CD4-positive, alpha-beta T cell treated with Interleukin-17A for 4 hours (primary cell): ENCODE measurements around the gene DCBLD1.

Experiments used
- DNase-seq: peaks from one replicate; pipeline ENCODE4 v3.0.0-alpha.2; 2020; ENCODE audit warnings: mixed read lengths

The DCBLD1 gene

GRCh38 chr6:117531809-117532725, 49.6 kb downstream of the DCBLD1 start:
- no peak for DNase-seq

DNA sequence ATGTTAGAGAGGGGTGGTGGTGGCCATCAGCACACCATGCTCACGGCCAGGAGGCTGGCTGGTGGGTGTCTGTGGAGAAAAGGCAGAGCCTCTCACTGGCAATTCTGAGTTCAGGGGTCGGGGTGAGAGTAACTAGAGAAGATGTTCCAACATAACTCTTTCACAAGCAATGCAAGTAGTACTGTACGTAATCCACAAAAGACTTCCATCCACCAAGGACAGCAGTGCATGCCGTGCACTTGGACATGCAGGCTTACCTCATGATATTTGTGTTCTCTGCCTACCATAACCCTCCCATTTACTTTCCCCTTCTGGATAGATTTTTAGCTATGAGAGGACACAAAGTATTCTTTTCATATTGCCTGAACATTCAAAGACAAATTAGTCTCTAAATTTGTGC, 51.3 kb downstream of the DCBLD1 start:
- DNase-seq, result no peak

GRCh38 chr6:117534974-117535373, 52.5 kb downstream of the DCBLD1 start:
- no peak for DNase-seq

GRCh38 chr6:117536317-117536716, 53.8 kb downstream of the DCBLD1 start:
- no peak for DNase-seq

- DNase-seq, result no peak
Observed at GRCh38 chr6:117538615-117539014, 56.1 kb downstream of the DCBLD1 start.

GRCh38 chr6:117540670-117541069, 58.2 kb downstream of the DCBLD1 start:
- no peak for DNase-seq

GRCh38 chr6:117542493-117542892, 60.0 kb downstream of the DCBLD1 start:
- DNase-seq, result no peak

GRCh38 chr6:117544716-117545115, 62.2 kb downstream of the DCBLD1 start:
- no peak for DNase-seq

DNA sequence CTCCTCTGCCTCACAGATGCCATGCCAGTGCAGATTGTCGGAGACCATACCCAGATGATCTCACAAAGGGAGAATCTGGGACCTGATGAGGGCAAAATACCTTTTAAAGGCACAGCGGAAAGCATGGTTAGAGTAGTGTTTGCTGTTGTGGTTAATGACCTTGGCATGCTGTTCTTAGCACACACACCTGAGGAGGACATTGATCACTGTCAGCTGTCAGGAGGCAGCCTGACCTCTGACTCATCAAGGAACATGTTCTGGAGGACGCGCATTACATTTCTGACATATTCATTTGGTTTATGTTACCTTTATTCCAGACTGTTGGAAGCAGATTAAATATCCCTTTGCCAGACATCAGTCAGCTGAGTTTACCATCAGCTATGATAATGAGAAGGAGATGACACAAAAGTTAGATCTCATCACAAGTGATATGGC, 62.7 kb downstream of the DCBLD1 start:
- DNase-seq, result no peak

DNA sequence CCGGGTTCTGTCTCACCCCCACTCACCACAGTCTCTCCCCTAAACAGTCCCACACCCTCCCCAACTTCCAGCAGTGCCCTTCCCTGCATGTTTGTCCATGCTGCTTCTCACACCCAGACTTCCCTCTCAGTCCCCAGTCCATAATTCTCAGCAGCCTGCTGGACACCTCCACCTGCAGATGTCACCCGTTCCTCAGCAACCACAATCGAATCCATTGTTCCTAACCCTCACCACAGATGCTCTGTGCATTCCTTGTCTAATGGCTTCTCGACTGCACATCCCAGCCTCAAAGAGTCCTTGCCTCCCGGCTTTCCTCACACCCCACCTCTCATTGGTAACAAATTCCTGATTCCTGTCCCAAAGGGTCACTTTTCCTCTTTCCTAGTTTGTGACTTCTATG, 64.2 kb downstream of the DCBLD1 start:
- no peak for DNase-seq

DNA sequence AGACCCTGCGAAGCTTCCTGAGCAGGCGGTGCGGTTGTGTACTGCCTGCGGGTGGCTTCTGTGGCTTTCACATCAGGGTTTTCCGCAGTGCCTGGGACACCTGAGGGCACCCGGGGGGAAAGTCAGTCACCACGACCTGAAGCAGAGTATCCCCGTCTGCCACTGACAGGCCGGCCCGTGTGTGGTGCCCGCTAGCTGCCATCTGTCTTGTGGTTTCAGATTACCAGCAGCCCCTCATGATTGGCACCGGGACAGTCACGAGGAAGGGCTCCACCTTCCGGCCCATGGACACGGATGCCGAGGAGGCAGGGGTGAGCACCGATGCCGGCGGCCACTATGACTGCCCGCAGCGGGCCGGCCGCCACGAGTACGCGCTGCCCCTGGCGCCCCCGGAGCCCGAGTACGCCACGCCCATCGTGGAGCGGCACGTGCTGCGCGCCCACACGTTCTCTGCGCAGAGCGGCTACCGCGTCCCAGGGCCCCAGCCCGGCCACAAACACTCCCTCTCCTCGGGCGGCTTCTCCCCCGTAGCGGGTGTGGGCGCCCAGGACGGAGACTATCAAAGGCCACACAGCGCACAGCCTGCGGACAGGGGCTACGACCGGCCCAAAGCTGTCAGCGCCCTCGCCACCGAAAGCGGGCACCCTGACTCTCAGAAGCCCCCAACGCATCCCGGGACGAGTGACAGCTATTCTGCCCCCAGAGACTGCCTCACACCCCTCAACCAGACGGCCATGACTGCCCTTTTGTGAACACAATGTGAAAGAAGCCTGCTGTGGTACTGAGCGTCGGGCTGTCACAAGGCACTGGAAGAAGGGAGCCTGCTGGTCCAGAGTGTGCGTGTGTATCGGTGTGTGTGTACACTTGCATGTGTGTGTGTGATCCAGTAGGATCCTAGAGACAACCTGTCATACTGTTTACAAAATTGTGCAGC, 65.5 kb downstream of the DCBLD1 start:
- peak; percentile 61 for DNase-seq

GRCh38 chr6:117548797-117549301, 66.4 kb downstream of the DCBLD1 start:
- DNase-seq, result peak; percentile 54

- no peak for DNase-seq
Observed at GRCh38 chr6:117549611-117550010, 67.1 kb downstream of the DCBLD1 start.

DNA sequence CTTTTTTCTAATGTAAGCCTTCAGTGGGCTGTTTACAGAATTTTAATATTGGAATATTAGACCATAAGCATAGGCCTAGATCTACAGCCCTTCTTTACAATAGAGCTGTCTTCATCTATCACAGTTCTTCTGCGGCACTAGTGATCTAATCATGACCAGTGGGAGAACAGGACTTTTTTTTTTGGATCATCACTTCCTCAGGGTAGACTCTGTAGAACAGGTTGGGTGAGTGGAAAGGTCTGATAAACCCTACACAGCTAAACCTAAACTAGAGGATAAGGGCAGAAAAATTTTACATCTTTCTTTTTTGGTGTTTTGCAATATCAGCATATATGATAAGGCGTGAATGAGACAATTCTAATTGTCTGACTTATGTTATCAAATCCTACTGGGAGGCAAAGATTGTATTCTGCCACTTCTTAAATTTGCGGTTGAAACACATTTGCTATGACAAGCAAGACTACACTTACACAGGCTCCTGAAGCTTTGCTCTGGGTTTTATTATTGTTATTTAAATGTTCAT, 67.7 kb downstream of the DCBLD1 start:
- DNase-seq, result no peak

DNA sequence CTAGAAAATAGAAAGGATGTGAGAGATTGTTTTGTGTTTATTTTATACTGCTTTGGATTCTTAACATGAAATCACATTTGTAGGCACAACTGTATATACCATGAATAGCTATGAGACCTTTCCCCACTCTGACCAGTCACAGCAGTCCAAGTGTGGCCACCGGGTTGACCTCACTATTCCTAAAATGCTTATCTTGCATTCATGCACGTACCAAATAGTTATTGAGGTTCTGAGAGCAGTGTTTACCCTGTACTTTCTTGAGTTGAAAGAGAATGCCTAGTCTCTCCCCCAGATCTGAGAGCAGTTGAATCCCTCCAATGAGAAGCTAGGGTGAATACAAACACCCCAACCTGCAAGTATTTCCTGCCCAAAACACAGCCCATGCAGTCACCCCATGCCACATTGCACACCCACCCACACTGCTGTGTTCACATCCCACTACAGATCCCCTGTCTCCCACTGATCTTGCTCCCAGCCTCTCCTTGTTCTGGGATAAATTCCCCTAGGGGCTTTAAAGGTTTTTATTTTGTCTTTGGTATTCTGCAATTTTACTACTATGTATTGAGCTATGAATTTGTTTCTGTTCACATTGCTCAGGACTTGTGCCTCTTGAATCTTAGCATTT, 68.3 kb downstream of the DCBLD1 start:
- peak; percentile 33 for DNase-seq

DNA sequence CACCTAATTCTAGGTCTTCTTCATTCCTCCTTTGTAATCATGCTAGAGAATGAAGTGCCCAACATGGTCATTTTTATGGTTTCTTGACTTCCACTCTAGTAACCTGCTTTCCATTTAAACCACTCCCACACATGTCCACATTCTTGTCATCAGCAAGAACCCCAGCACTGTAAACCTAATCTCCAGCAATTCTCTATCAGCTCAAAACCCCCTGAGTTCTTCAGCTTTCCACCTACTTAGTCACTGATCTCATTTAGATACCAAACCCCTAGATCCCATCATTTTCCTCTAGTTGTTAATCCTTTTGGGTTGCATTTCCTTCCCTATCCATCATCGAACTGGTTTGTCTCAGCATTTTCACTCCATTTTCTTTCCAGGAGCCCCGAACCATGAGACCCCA, 70.1 kb downstream of the DCBLD1 start:
- no peak for DNase-seq

GRCh38 chr6:117553142-117553541, 70.7 kb downstream of the DCBLD1 start:
- DNase-seq, result no peak

GRCh38 chr6:117555262-117555849, 72.9 kb downstream of the DCBLD1 start:
- DNase-seq, result no peak

- peak; percentile 80 for DNase-seq
Observed at GRCh38 chr6:117555882-117556498, 73.5 kb downstream of the DCBLD1 start.

DNA sequence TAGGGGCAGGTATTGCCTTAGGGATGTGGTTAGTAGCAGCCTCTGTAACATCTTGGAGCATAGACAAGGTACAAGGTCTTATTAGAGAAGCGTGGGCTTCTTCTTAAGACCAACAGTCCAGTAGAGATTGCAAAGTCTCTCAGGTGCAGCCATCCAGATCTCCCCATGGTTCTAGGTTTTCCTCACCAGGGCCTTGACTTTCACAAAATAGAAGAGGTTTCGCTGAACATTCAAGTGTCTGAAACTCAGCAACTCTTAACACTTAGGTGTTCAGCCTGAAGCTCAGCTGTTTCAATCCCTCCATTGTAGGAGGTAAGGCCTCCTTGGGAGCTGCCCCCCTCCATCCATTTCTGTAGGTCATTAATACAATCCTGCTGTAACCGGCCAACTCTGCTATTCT, 75.5 kb downstream of the DCBLD1 start:
- no peak for DNase-seq

DNA sequence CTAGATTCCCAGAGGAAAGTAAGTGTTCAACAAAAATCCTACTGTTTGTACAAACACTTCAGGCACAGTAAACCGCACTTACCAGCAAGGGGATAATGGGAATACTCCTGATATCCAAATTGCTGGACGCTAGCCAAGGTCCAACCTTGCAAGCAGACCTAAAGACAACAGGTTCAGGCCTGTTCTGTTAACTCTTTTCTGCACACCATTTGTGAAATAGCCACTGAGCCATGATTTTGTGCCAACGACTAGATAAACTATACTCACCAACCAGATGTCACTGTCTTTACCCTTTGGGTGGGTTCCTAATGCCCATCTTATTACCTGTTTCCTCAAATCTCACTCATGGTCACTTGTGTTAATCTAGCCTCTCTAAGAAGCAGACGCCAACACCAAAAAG, 76.3 kb downstream of the DCBLD1 start:
- DNase-seq, result no peak

- DNase-seq, result no peak
Observed at GRCh38 chr6:117559299-117559698, 76.8 kb downstream of the DCBLD1 start.
